Thoracic aorta endothelial cell (primary cell): ENCODE measurements around the gene LOXL1. TPM values are rescaled to one million over a fixed set of nuclear protein-coding genes. Genes with fewer than 3 reads are reported as not detected.

ENCODE experiments used
- total RNA-seq: library from RNA; depleted of rRNA; stranded (reverse); fragments of >200 nt; gene quantifications from 2 replicates; pipeline ENCODE4 v1.2.3, GENCODE V29; 2012

LOXL1 gene
- total RNA-seq, result 1.5 and 4.4 TPM in 2 replicates

GRCh38 chr15:73926219-73927002 lies at the start of gene LOXL1:
TSS of gene LOXL1 (plus strand) at chr15:73926462. CDS start at chr15:73926784, 322 bp downstream.

DNA sequence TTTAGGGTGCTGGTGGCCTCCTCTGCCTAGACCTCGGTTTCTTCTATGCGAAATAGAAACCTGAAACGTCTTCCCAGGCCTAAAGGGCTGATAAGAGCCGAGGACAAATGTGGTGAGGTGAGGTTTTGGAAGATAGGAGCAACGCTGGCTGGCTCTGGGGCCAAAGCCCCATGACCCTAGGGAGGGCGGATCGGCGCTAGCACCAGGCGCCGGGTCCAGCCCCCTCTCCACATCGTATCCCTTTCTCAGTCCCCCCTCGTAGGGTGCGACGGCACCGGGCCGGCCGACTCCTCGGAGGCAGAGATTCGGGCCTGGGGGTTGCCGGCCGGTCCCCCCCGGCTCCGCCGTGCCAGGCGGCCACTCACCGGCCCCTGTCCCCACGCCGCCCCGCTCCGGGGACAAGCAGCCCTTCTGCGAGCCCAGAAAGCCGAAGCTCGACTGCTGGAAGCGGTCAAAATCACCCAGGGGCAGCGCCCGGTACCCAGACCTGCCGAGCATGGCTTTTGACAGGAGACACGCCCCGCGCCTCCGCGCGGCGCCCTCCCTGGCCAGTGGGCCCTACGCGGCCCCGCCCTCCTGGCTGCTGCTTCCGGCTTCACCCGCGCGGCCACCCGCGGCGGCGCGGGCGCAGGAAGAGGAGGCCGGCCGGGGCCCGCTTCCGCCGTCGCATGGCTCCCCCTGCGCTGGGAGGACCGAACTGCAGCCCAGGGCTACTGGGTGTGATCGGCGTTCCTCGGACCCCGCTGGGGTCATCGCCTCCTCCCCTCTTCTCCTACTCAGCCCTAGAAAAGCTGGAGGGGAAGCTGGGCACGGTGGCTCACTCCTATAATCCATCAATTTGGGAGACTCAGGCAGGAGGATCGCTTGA lies 65.7 kb downstream of the LOXL1 start, which contains the start of gene STOML1:
STOML1 (minus strand) TSS at position 570 of the 868 bp plus-strand sequence; CDS start at position 498, 72 bp downstream.

GRCh38 chr15:73994413-73994883 lies 68.2 kb downstream of the LOXL1 start, which contains the start of gene PML:
TSS of gene PML (plus strand) at chr15:73994716. CDS start at chr15:73994813, 97 bp downstream.

Other genes starting within 250 kb of the LOXL1 start
- gene CD276, start 242.1 kb upstream of the LOXL1 start, total RNA-seq, result 58.8 and 60.9 TPM in 2 replicates
- gene INSYN1, start 173.1 kb upstream of the LOXL1 start, total RNA-seq, result 0.13 and 0.14 TPM in 2 replicates
- gene TBC1D21, start 52.9 kb upstream of the LOXL1 start, total RNA-seq, result not detected in 2 replicates
- gene STOML1, start 65.8 kb downstream of the LOXL1 start, total RNA-seq, result 9.3 and 10.0 TPM in 2 replicates
- gene PML, start 68.3 kb downstream of the LOXL1 start, total RNA-seq, result 54.9 and 65.4 TPM in 2 replicates
- gene GOLGA6A, start 156.1 kb downstream of the LOXL1 start, total RNA-seq, result not detected in 2 replicates
- not detected in 2 replicates for gene ISLR2, start 204.1 kb downstream of the LOXL1 start, total RNA-seq
- gene ISLR, start 247.2 kb downstream of the LOXL1 start, total RNA-seq, result 0.07 and 0.93 TPM in 2 replicates